ENCODE data around the gene MTMR12.

DNA sequence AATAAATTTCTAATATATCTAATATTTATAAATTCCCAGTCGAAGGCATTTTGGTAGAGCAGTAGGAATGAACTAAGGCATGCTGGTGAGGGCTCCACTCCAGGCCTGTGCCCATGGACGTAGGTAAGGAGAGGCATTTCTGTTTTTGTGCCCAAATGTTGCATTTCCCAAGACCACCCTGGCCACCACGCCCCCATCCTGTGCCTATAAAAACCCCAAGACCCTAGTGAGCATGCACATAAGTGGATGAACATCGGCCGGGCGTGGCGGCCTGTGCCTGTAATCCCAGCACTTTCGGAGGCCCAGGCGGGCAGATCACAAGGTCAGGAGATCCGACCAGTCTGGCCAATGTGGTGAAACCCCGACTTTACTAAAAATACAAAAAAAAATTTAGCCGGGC, 10.1 kb upstream of the MTMR12 start:
- no peak for TF ChIP-seq EZH2 (IDR thresholded peaks at IDR 0.05)
- TF ChIP-seq POLR2AphosphoS5 (IDR thresholded peaks at IDR 0.05; ENCODE audit: borderline replicate concordance, low read depth, low read length), result no peak

Measured in SK-N-MC (cell line).